ENCODE results near the gene KRT76. TPM values are rescaled to one million over a fixed set of nuclear protein-coding genes. Genes with fewer than 3 reads are reported as not detected.
"Not testable (repeated sequence)": the region's sequence is repeated elsewhere in the genome, so short reads cannot be mapped to it uniquely, and the experiment has no call there.

KRT76 gene
- polyA plus RNA-seq, 1 donor: not detected

- DNase-seq: no peak
Observed at GRCh38 chr12:52759695-52760094, 17.4 kb downstream of the KRT76 start.

- no peak for DNase-seq
Observed at GRCh38 chr12:52759218-52759617, 17.9 kb downstream of the KRT76 start.

GRCh38 chr12:52757449-52758176, 19.5 kb downstream of the KRT76 start:
- no peak for DNase-seq

GRCh38 chr12:52756281-52756960, 20.7 kb downstream of the KRT76 start:
- no peak for DNase-seq

- no peak for DNase-seq
Observed at GRCh38 chr12:52755533-52755932, 21.6 kb downstream of the KRT76 start.

GRCh38 chr12:52754135-52754534, 23.0 kb downstream of the KRT76 start:
- peak; percentile 5 for DNase-seq

- no peak for DNase-seq
Observed at GRCh38 chr12:52753283-52753682, 23.9 kb downstream of the KRT76 start.

GRCh38 chr12:52752516-52752915, 24.6 kb downstream of the KRT76 start:
- no peak for DNase-seq

GRCh38 chr12:52751795-52752194, 25.4 kb downstream of the KRT76 start:
- no peak for DNase-seq

GRCh38 chr12:52750532-52750931, 26.6 kb downstream of the KRT76 start:
- not testable (repeated sequence) for DNase-seq

GRCh38 chr12:52749827-52750226, 27.3 kb downstream of the KRT76 start:
- no peak for DNase-seq

- DNase-seq: no peak
Observed at GRCh38 chr12:52748578-52748977, 28.6 kb downstream of the KRT76 start.

GRCh38 chr12:52745554-52745953, 31.6 kb downstream of the KRT76 start:
- DNase-seq: no peak

GRCh38 chr12:52744493-52745156, 32.5 kb downstream of the KRT76 start:
- DNase-seq: no peak

- no peak for DNase-seq
Observed at GRCh38 chr12:52742822-52743457, 34.2 kb downstream of the KRT76 start.

- DNase-seq: no peak
Observed at GRCh38 chr12:52742196-52742580, 35.0 kb downstream of the KRT76 start.

GRCh38 chr12:52741375-52742195, 35.6 kb downstream of the KRT76 start:
- DNase-seq: peak; percentile 79

- no peak for DNase-seq
Observed at GRCh38 chr12:52740584-52740983, 36.6 kb downstream of the KRT76 start.

- no peak for DNase-seq
Observed at GRCh38 chr12:52739963-52740362, 37.2 kb downstream of the KRT76 start.

- no peak for DNase-seq
Observed at GRCh38 chr12:52735816-52736632, 41.1 kb downstream of the KRT76 start.

- no peak for DNase-seq
Observed at GRCh38 chr12:52735106-52735505, 42.0 kb downstream of the KRT76 start.
